Subcutaneous adipose tissue (tissue), 4 donors: Measurements from ENCODE around the gene LRP1B. TPM values are rescaled to one million over a fixed set of nuclear protein-coding genes. Genes with fewer than 3 reads are reported as not detected.

Experiments
- total RNA-seq, 4 donors: library from RNA; depleted of rRNA; stranded (reverse); fragments of >200 nt; gene quantifications; one replicate each; pipeline ENCODE4 v1.1.0, GENCODE V29; 2016
- TF ChIP-seq, protein P1 (sequence below): fragments of 450-650 bp; IDR thresholded peaks from one replicate; pipeline ENCODE4 v1.5.1; 2016; ENCODE audit warnings: low read depth, mild to moderate bottlenecking, control low read depth, antibody characterized with exemption, moderate library complexity

LRP1B gene
- total RNA-seq, 4 donors from 2014 or later = 4.2 to 50.2 (median 14.7) TPM

DNA sequence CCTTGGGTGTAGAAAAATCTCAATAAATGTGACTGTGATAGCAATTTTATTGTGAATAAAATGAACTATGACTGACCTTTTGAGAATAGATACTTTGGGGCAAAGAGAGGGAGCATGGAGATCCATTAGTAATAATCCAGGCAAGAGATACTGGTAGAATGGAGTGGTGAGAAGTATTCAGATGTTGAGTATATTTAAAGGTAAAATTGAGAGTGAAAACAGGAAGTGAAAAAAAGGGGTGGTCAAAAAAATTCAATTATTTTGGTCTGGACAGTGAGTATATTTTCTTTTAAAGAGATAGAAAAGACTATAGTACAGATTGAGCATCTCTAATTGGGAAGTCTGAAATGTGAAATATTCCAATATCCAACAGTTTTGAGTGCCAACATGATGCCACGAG, 1835.0 kb downstream of the LRP1B start:
- TF ChIP-seq, protein P1, sequence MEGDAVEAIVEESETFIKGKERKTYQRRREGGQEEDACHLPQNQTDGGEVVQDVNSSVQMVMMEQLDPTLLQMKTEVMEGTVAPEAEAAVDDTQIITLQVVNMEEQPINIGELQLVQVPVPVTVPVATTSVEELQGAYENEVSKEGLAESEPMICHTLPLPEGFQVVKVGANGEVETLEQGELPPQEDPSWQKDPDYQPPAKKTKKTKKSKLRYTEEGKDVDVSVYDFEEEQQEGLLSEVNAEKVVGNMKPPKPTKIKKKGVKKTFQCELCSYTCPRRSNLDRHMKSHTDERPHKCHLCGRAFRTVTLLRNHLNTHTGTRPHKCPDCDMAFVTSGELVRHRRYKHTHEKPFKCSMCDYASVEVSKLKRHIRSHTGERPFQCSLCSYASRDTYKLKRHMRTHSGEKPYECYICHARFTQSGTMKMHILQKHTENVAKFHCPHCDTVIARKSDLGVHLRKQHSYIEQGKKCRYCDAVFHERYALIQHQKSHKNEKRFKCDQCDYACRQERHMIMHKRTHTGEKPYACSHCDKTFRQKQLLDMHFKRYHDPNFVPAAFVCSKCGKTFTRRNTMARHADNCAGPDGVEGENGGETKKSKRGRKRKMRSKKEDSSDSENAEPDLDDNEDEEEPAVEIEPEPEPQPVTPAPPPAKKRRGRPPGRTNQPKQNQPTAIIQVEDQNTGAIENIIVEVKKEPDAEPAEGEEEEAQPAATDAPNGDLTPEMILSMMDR = no peak

DNA sequence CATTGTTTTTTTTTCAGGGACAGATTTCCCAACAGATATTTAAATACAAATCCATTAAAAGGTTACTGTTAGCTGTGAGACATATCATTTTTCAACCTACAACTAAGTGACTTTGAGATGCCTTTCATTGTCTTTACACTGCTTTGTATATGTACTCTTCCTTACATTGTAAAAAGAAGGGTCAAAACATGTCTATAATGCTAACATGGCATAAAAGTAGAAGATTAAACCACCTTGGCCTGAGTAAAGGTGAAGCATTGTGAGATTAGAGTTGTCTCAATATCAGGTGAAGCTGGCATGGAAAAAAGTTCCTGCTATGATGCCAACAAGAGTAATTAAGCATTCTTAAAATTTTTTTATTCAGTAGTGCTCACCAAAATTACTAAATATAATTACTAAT, 1842.1 kb downstream of the LRP1B start:
- TF ChIP-seq, protein P1 = no peak

- TF ChIP-seq, protein P1 = no peak
Observed at GRCh38 chr2:140288213-140288612, 1842.6 kb downstream of the LRP1B start.

DNA sequence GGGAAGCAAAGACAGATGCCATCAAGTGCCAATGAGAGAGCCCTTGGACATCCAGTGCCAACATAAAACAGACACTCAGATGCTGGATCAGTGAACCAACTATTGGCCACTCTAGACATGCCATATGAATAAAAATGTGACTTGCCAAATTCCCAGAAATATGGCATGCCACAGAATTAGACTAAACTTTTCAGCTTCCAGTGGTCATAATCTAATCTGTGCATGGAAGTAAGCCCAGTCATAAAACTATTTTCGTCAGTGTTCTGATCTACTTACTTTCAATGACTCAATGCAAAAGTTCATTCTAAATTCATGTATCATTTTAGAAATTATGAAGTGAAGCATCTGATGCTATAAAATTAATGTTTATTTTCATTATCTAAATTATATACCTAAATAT, 1844.4 kb downstream of the LRP1B start:
- TF ChIP-seq, protein P1 = no peak

DNA sequence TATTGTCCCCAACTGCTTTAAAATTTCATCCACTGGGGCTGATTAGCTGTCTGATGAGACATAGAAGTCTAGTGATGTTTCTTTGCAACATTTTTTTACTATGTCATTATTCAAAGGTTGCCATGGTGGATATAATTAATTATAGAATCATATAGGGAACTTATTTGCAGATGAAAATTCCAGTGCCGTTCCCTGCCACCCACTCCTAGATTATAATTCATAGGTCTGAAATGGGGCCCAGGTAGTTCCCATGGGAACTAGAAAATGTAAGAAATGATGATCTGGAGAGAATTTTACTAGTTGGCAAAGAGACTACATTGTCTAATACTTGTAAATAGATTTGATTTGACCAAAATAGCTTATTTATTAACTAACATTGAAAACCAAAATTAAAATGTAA, 1854.2 kb downstream of the LRP1B start:
- TF ChIP-seq, protein P1 = no peak

- TF ChIP-seq, protein P1 = no peak
Observed at GRCh38 chr2:140275427-140275826, 1855.4 kb downstream of the LRP1B start.

DNA sequence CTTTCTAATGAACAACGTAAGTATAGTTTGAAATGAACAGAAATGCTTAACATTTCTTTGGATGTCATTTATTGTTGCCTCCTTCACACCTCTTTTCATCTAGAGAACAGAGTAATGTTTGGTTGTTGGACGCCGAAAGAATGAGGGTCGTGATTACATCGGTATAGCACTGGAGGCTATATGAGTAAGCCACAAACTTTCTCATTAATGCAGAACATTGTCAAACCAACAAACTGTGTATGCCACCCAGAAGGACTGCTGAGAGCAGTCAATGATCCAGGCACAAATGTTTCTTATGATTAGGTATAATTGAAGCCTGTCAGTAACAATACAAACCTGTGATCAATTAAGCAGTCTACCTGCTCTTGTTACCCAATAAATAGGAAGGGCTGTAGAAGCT, 1855.9 kb downstream of the LRP1B start:
- TF ChIP-seq, protein P1 = no peak
